Suprapubic skin (tissue), 4 donors: ENCODE results near the gene SEMA4C. TPM values are rescaled to one million over a fixed set of nuclear protein-coding genes. Genes with fewer than 3 reads are reported as not detected.

Experiments used
- DNase-seq, 2 donors: peaks; one replicate each; pipeline ENCODE4 v3.0.0-alpha.2; 2019; ENCODE audit warnings: low spot score in 2 of 2
- H3K27ac ChIP-seq: fragments of 200-600 bp; sonication (generic); one replicate; pipeline ENCODE4 v1.5.1; 2019
- H3K27me3 ChIP-seq: fragments of 200-600 bp; sonication (generic); one replicate; pipeline ENCODE4 v1.5.1; 2019
- H3K36me3 ChIP-seq: fragments of 200-600 bp; sonication (generic); one replicate; pipeline ENCODE4 v1.5.1; 2019
- H3K4me1 ChIP-seq: fragments of 200-600 bp; sonication (generic); one replicate; pipeline ENCODE4 v1.5.1; 2019
- H3K4me3 ChIP-seq: fragments of 200-600 bp; sonication (generic); one replicate; pipeline ENCODE4 v1.5.1; 2019; ENCODE audit warnings: mild to moderate bottlenecking
- H3K9me3 ChIP-seq: fragments of 200-600 bp; sonication (generic); one replicate; pipeline ENCODE4 v1.5.1; 2019
- EP300 ChIP-seq: sonication (generic); formaldehyde crosslinking; IDR thresholded peaks from one replicate; pipeline ENCODE4 v1.6.1; 2017; ENCODE audit warnings: antibody characterized with exemption
- POLR2A ChIP-seq, 2 donors: fragments of 450-650 bp; IDR thresholded peaks; one replicate each; pipeline ENCODE4 v1.6.1; 2017; ENCODE audit warnings: antibody characterized with exemption in 2 of 2, mild to moderate bottlenecking in 2 of 2, moderate library complexity in 2 of 2
- POLR2AphosphoS5 ChIP-seq, 3 donors: sonication (generic); formaldehyde crosslinking; IDR thresholded peaks; one replicate each; pipeline ENCODE4 v1.6.1; 2017; ENCODE audit warnings: antibody characterized with exemption in 3 of 3
- WGBS: methylation state at CpG from one replicate; pipeline ENCODE4 v1.1.5; 2018; 5-methylcytosine and 5-hydroxymethylcytosine counted together
- total RNA-seq, 4 donors: library from RNA; depleted of rRNA; stranded (reverse); fragments of >200 nt; gene quantifications; one replicate each; pipeline ENCODE4 v1.1.0, GENCODE V29; 2016
- TF ChIP-seq, protein P1 (sequence below), 2 donors: fragments of 200-600 bp in 1 of 2; fragments of 450-650 bp in 1 of 2; sonication (generic) in 1 of 2; IDR thresholded peaks; one replicate each; pipeline ENCODE4 v1.5.1; 2016 to 2019; ENCODE audit warnings: antibody characterized with exemption in 2 of 2, mild to moderate bottlenecking in 1 of 2, moderate library complexity in 1 of 2

SEMA4C gene
- total RNA-seq, 4 donors from 2014 or later: 15.7 to 28.2 (median 23.5) TPM

DNA sequence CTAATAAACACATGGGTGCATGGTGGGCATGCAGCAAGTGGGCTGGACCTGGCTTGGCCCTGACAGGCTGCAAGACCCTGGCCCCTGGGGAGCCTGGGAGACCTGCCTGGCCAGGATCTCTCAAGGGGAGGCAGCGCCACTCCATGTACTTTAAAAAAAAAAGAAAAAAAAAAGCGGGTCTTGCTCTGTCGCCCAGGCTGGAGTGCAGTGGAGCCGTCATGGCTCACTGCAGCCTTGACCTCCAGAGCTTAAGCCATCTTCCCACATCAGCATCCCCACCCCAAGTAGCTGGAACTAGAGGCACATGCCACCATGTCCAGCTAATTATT is 29.5 kb upstream of the SEMA4C start:
- TF ChIP-seq EP300: no peak
- TF ChIP-seq POLR2A (IDR thresholded peaks at IDR 0.05): no peak
- no peak for TF ChIP-seq POLR2AphosphoS5 (IDR thresholded peaks at IDR 0.05)
- TF ChIP-seq, protein P1, sequence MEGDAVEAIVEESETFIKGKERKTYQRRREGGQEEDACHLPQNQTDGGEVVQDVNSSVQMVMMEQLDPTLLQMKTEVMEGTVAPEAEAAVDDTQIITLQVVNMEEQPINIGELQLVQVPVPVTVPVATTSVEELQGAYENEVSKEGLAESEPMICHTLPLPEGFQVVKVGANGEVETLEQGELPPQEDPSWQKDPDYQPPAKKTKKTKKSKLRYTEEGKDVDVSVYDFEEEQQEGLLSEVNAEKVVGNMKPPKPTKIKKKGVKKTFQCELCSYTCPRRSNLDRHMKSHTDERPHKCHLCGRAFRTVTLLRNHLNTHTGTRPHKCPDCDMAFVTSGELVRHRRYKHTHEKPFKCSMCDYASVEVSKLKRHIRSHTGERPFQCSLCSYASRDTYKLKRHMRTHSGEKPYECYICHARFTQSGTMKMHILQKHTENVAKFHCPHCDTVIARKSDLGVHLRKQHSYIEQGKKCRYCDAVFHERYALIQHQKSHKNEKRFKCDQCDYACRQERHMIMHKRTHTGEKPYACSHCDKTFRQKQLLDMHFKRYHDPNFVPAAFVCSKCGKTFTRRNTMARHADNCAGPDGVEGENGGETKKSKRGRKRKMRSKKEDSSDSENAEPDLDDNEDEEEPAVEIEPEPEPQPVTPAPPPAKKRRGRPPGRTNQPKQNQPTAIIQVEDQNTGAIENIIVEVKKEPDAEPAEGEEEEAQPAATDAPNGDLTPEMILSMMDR (IDR thresholded peaks at IDR 0.05): no peak
- DNase-seq: no peak
- Histone ChIP-seq H3K36me3 (no peaks in the 10 kb centered on the region), H3K9me3 (no peaks in the 10 kb centered on the region), H3K4me3 (no peak overlapping the region), H3K27ac (no peak overlapping the region), H3K4me1 (peaks cover 44% of the 10 kb centered on the region), H3K27me3 (no peaks in the 10 kb centered on the region)
- WGBS: 82% methylated on average over 3 of the region's 4 CpGs

DNA sequence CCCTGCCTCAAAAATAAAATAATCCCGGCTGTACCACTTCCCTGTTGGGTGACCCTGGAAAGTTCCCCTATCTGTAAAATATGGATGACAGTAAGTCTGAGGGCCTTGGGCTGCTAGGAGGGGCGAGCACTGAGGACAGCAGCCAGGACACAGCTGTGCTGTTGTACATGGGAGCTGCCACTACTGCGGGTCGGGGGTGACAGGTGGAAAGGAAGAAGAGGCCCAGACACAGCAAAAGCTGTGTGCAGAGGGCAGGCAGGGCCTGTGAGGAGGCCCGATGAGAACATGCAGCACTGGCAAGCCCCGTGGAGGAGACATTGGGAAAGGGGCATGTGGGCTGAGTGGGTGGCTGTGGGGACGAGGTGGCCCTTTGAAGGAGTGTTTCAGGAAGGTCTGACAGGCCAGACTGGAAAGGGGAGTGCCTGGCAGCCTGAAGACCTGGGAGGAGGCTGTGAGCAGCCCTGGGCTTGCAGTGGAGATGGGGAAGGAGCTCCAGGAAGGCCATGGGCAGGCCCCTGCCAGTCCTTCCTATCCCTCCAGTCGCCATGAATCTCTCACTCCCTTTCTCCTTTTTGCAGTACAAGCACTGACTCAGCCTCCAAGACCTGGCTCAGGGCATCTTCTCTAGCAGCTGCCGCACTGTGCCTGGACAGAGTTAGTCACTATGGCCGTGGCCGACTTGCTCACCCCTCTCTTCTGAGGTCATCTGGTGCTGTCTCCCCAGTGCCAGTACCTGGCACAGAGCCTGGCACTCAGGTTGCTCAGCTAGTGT is 28.9 kb upstream of the SEMA4C start:
- no peak overlapping the region for H3K4me3 ChIP-seq
- no peak for TF ChIP-seq EP300
- TF ChIP-seq, protein P1 (IDR thresholded peaks at IDR 0.05): no peak
- no peak for TF ChIP-seq POLR2A (IDR thresholded peaks at IDR 0.05)
- TF ChIP-seq POLR2AphosphoS5 (IDR thresholded peaks at IDR 0.05): no peak
- no peaks in the 10 kb centered on the region for H3K27me3 ChIP-seq
- peaks cover 49% of the 10 kb centered on the region for H3K4me1 ChIP-seq
- no peaks in the 10 kb centered on the region for H3K9me3 ChIP-seq
- DNase-seq: no peak
- no peaks in the 10 kb centered on the region for H3K36me3 ChIP-seq
- 68% methylated on average over 11 of the region's 11 CpGs for WGBS
- H3K27ac ChIP-seq: peak overlapping the region; percentile 45

DNA sequence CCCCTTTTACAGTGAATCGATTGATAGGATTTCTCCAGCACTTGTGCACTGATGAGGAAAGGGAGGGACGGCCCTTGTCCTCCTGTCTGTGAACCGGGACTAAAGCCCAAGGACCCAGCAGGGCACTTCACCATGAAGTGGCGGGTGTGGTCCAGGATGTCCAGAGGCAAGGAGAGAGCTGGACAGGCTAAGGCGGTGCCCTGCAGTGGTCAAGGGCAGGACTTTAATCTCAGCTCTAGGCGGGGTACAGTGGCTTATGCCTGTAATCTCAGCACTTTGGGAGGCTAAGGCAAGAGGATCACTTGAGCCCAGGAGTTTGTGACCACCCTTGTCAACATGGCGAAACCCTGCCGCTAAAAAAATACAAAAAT is 28.2 kb upstream of the SEMA4C start:
- no peak for DNase-seq
- no peaks in the 10 kb centered on the region for H3K27me3 ChIP-seq
- H3K27ac ChIP-seq: peak overlapping the region; percentile 45
- peaks cover 55% of the 10 kb centered on the region for H3K4me1 ChIP-seq
- 86% methylated on average over 4 of the region's 8 CpGs for WGBS
- H3K4me3 ChIP-seq: no peak overlapping the region
- TF ChIP-seq EP300 (no peak), POLR2AphosphoS5 (IDR thresholded peaks at IDR 0.05) (no peak), POLR2A (IDR thresholded peaks at IDR 0.05) (no peak)
- TF ChIP-seq, protein P1 (IDR thresholded peaks at IDR 0.05): no peak
- H3K36me3 ChIP-seq: no peaks in the 10 kb centered on the region
- no peaks in the 10 kb centered on the region for H3K9me3 ChIP-seq

DNA sequence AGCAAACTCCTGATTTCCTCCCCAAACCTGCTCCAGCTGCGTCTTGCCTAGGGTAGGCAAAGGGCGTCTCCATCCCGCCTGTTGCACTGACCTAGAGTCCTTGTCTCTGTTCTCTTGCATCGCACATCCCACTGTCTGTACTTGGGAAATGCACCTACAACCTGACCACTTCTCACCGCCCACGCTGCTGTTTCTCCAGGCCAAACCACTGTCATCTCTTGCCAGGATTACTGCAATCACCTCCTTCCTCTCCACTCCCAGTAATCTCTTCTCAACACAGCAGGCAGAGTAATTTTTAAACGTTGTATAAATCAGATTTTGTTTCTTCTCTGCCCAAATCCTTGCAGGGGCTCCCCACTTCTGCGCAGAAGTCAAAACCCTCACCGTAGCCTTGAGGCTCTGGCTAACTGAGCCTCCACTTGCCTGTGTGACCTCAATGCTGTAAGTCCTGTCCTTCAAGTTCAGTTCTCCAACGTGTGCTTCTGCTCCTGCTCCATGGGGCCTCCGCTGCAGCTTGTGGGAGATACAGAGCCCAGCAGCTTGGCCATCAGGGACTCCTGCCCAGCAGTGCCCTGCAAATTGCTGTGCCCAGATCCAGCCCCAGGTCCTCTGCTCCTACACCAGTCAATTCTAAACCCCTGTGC is 27.7 kb upstream of the SEMA4C start:
- Histone ChIP-seq H3K9me3 (no peaks in the 10 kb centered on the region), H3K4me1 (peaks cover 61% of the 10 kb centered on the region), H3K4me3 (no peak overlapping the region), H3K36me3 (no peaks in the 10 kb centered on the region), H3K27ac (peak overlapping the region; percentile 45), H3K27me3 (no peaks in the 10 kb centered on the region)
- WGBS: 67% methylated on average over 11 of the region's 11 CpGs
- DNase-seq: no peak
- no peak for TF ChIP-seq POLR2AphosphoS5 (IDR thresholded peaks at IDR 0.05)
- TF ChIP-seq, protein P1 (IDR thresholded peaks at IDR 0.05): no peak
- TF ChIP-seq EP300: no peak
- TF ChIP-seq POLR2A (IDR thresholded peaks at IDR 0.05): no peak
